ENCODE measurements around the gene ARID1B.

GRCh38 chr6:156731396-156731795, 45.8 kb upstream of the ARID1B start:
- TF ChIP-seq CTCF (IDR thresholded peaks at IDR 0.05) (no peak), POLR2A (IDR thresholded peaks at IDR 0.05) (no peak)
